Neuronal stem cell (in vitro differentiated cells): ENCODE data around the gene PIGP.

Source experiments
- DNase-seq: peaks from one replicate; pipeline ENCODE4 v3.0.0-alpha.2; 2013; ENCODE audit warnings: low spot score
- H2AFZ ChIP-seq: one replicate; pipeline ENCODE4 v1.6.1; 2013; ENCODE audit warnings: mild to moderate bottlenecking, low read length, inconsistent platforms
- H2AK5ac ChIP-seq: 2 replicates; pipeline ENCODE4 v1.6.1; 2013; ENCODE audit warnings: low read depth, mild to moderate bottlenecking, inconsistent platforms, low read length, moderate library complexity, mixed read lengths
- H2BK120ac ChIP-seq: 2 replicates; pipeline ENCODE4 v1.6.1; 2013; ENCODE audit warnings: low read depth, mild to moderate bottlenecking, inconsistent platforms, low read length, moderate library complexity, mixed read lengths
- H2BK12ac ChIP-seq: one replicate; pipeline ENCODE4 v1.6.1; 2013; ENCODE audit warnings: low read length, inconsistent platforms
- H2BK15ac ChIP-seq: 2 replicates; pipeline ENCODE4 v1.6.1; 2013; ENCODE audit warnings: mild to moderate bottlenecking, low read length, inconsistent platforms, mixed read lengths
- H2BK5ac ChIP-seq: one replicate; pipeline ENCODE4 v1.6.1; 2013; ENCODE audit warnings: inconsistent platforms, mild to moderate bottlenecking, low read length, moderate library complexity
- H3K14ac ChIP-seq: one replicate; pipeline ENCODE4 v1.6.1; 2013; ENCODE audit warnings: low read length, inconsistent platforms
- H3K18ac ChIP-seq: 2 replicates; pipeline ENCODE4 v1.6.1; 2013; ENCODE audit warnings: low read length, inconsistent platforms
- H3K23ac ChIP-seq: 2 replicates; pipeline ENCODE4 v1.6.1; 2013; ENCODE audit warnings: low read depth, mild to moderate bottlenecking, mixed read lengths, low read length, inconsistent platforms; ENCODE audit not compliant: poor library complexity
- H3K27ac ChIP-seq: replicated peaks from 3 replicates; pipeline ENCODE4 v1.5.1; 2013; ENCODE audit warnings: low read length, inconsistent platforms
- H3K27me3 ChIP-seq, 3 experiments: 2 replicates each; pipeline ENCODE4 v1.6.1; 2013; ENCODE audit warnings: low read length in 3 of 3, mild to moderate bottlenecking in 2 of 3, inconsistent platforms in 1 of 3, low read depth in 1 of 3, mixed read lengths in 1 of 3, moderate library complexity in 1 of 3; ENCODE audit not compliant: control insufficient read depth in 3 of 3, insufficient read depth in 3 of 3
- H3K36me3 ChIP-seq, 2 donors: replicated peaks in 1 of 2; 2 replicates each; pipeline ENCODE4 v1.6.1; 2013; ENCODE audit warnings: low read length in 2 of 2; ENCODE audit not compliant: control insufficient read depth in 2 of 2, insufficient read depth in 2 of 2
- H3K4ac ChIP-seq: 2 replicates; pipeline ENCODE4 v1.6.1; 2013; ENCODE audit warnings: inconsistent platforms, mild to moderate bottlenecking, low read length, moderate library complexity
- H3K4me1 ChIP-seq, 2 donors: 1 replicate in 1 of 2; 2 replicates in 1 of 2; pipeline ENCODE4 v1.6.1; 2013; ENCODE audit warnings: low read length in 2 of 2, low read depth in 1 of 2; ENCODE audit not compliant: control insufficient read depth in 2 of 2, insufficient read depth in 1 of 2
- H3K4me2 ChIP-seq: one replicate; pipeline ENCODE4 v1.6.1; 2013; ENCODE audit warnings: mild to moderate bottlenecking, low read length, inconsistent platforms; ENCODE audit not compliant: insufficient read depth, poor library complexity, severe bottlenecking
- H3K4me3 ChIP-seq, 2 donors: 2 replicates each; pipeline ENCODE4 v1.5.1; 2013; ENCODE audit warnings: low read length in 2 of 2, mild to moderate bottlenecking in 2 of 2, inconsistent platforms in 1 of 2, moderate library complexity in 1 of 2
- H3K79me1 ChIP-seq: one replicate; pipeline ENCODE4 v1.6.1; 2013; ENCODE audit warnings: low read depth, mild to moderate bottlenecking, inconsistent platforms, low read length, moderate library complexity
- H3K9ac ChIP-seq: one replicate; pipeline ENCODE4 v1.6.1; 2013; ENCODE audit warnings: mild to moderate bottlenecking, low read depth, low read length, inconsistent platforms; ENCODE audit not compliant: poor library complexity
- H3K9me3 ChIP-seq, 2 donors: replicated peaks in 1 of 2; 2 replicates each; pipeline versions ENCODE3 to v1.6.1; 2013; ENCODE audit warnings: low read length in 2 of 2, mild to moderate bottlenecking in 2 of 2, inconsistent platforms in 1 of 2, low read depth in 1 of 2, mixed read lengths in 1 of 2, moderate library complexity in 1 of 2; ENCODE audit not compliant: control insufficient read depth in 2 of 2, insufficient read depth in 1 of 2
- H4K8ac ChIP-seq: one replicate; pipeline ENCODE4 v1.6.1; 2013; ENCODE audit warnings: low read depth, mild to moderate bottlenecking, inconsistent platforms, low read length, moderate library complexity
- H4K91ac ChIP-seq: one replicate; pipeline ENCODE4 v1.6.1; 2013; ENCODE audit warnings: low read length, low read depth, mild to moderate bottlenecking, inconsistent platforms; ENCODE audit not compliant: poor library complexity
- WGBS, 2 donors: extraction: QIAGEN DNeasy Blood & Tissue Kit; methylation state at CpG; one replicate each; pipeline ENCODE4 v1.1.7; 2013; ENCODE audit warnings: missing lambda C conversion rate in 2 of 2, mixed read lengths in 1 of 2; ENCODE audit not compliant: insufficient read length in 2 of 2, insufficient replicate concordance in 1 of 2; ENCODE audit errors: extremely low coverage in 2 of 2; 5-methylcytosine and 5-hydroxymethylcytosine counted together

The PIGP gene

DNA sequence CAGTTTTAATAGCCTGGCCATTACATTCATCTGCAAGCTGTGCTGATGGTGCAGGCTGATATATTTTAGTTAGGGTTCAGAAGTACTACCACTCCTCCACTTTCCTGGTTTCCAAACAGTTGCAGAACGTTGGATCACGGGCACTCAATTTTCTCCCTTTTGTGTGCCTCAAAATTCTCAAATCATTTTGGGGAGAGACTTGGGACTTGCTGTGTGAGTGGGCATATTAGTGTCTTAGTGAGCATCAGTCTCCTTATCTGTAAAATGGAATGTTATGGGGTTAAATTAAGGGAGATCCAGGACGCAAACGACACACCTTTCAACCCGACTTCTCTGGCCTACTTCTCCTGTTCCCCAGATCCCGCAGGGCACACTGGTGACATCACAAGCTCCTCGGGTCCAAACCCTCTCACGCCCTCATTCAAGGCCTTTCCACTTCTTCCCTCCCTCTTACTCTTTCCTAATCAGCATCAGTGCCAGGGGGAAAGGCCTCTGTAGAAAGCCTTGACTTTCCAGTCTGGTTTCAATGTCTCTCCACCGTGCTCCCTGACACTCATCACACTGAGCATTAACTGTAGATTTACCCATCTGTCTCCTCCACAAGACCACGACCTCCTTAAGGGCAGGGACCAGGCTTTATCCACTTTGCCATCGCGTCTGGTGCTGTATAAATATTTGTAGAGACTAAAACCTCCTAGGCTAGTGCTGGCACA is 1.2 kb downstream of the PIGP start:
- H3K36me3 ChIP-seq, result peaks cover 3 to 35% of the 10 kb centered on the region in 2 donors
- H3K4me2 ChIP-seq, result peak overlapping the region; percentile 51
- no peak overlapping the region for H3K18ac ChIP-seq
- peaks cover 4 to 10% of the 10 kb centered on the region in 2 donors for H3K4me1 ChIP-seq
- DNase-seq, result no peak
- no peak overlapping the region for H2AK5ac ChIP-seq
- peaks cover 0 to 19% of the 10 kb centered on the region in 2 donors for H3K9me3 ChIP-seq
- no peak overlapping the region for H3K4ac ChIP-seq
- no peak overlapping the region for H2BK5ac ChIP-seq
- H3K27me3 ChIP-seq, result no peaks in the 10 kb centered on the region
- peak overlapping the region; percentile 91 for H2AFZ ChIP-seq
- H4K91ac ChIP-seq, result no peak overlapping the region
- no peak overlapping the region for H2BK15ac ChIP-seq
- WGBS, 2 donors, result no CpG with 5 or more reads among the region's 12 CpGs
- no peak overlapping the region for H3K14ac ChIP-seq
- H3K23ac ChIP-seq, result no peak overlapping the region
- no peak overlapping the region for H2BK12ac ChIP-seq
- no peak overlapping the region for H2BK120ac ChIP-seq
- no peak overlapping the region for H3K9ac ChIP-seq
- H4K8ac ChIP-seq, result no peak overlapping the region
- peak overlapping the region; percentile 92 for H3K27ac ChIP-seq
- H3K79me1 ChIP-seq, result peaks cover 9% of the 10 kb centered on the region
- H3K4me3 ChIP-seq, result peak overlapping the region; percentile 85 to 92

- Histone ChIP-seq H4K91ac (no peak overlapping the region), H3K4me3 (no peak overlapping the region), H2BK12ac (no peak overlapping the region), H3K4me2 (no peak overlapping the region), H3K9ac (no peak overlapping the region), H3K23ac (no peak overlapping the region), H2AK5ac (no peak overlapping the region), H3K27ac (no peak overlapping the region), H3K36me3 (peaks cover 3 to 55% of the 10 kb centered on the region in 2 donors), H3K4me1 (peaks cover 8 to 31% of the 10 kb centered on the region in 2 donors), H3K4ac (no peak overlapping the region), H3K27me3 (no peaks in the 10 kb centered on the region), H3K79me1 (no peaks in the 10 kb centered on the region), H3K18ac (no peak overlapping the region), H3K14ac (no peak overlapping the region), H2BK5ac (no peak overlapping the region), H2AFZ (no peak overlapping the region), H4K8ac (no peak overlapping the region), H2BK15ac (no peak overlapping the region), H3K9me3 (peaks cover 0 to 13% of the 10 kb centered on the region in 2 donors), H2BK120ac (no peak overlapping the region)
- DNase-seq, result no peak
- WGBS, 2 donors, result no CpG with 5 or more reads among the region's 9 CpGs
Measured at GRCh38 chr21:37065561-37066177, 7.2 kb downstream of the PIGP start.

DNA sequence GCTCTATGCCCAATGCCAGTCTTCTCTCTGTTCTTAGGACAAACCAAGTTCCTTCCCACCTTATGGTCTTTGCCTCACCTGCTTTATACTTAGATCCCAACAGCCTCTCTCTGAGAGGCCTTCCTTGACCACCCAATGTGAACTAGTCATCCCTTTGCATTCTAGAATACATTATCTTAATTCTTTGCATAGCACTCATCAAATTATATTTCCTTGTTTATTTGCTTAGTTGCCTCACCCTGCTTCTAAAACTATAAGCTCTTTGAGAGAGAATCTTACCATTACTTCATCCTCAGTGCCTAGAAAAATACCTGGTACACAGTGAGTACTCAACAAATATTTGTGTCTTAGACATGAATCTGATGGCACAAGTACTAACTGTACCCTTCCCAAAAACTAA is 8.0 kb downstream of the PIGP start:
- no peak overlapping the region for H3K27ac ChIP-seq
- H2BK5ac ChIP-seq, result no peak overlapping the region
- H2AFZ ChIP-seq, result no peak overlapping the region
- H3K4me3 ChIP-seq, result no peak overlapping the region
- H4K8ac ChIP-seq, result no peak overlapping the region
- no peaks in the 10 kb centered on the region for H3K27me3 ChIP-seq
- peaks cover 16 to 39% of the 10 kb centered on the region in 2 donors for H3K4me1 ChIP-seq
- H3K4ac ChIP-seq, result no peak overlapping the region
- H3K14ac ChIP-seq, result no peak overlapping the region
- H2AK5ac ChIP-seq, result no peak overlapping the region
- no peak overlapping the region for H2BK120ac ChIP-seq
- no peak overlapping the region for H4K91ac ChIP-seq
- no peak overlapping the region for H3K9ac ChIP-seq
- peaks cover 3 to 50% of the 10 kb centered on the region in 2 donors for H3K36me3 ChIP-seq
- no peak for DNase-seq
- H3K4me2 ChIP-seq, result no peak overlapping the region
- no peaks in the 10 kb centered on the region for H3K79me1 ChIP-seq
- no peak overlapping the region for H2BK12ac ChIP-seq
- H3K9me3 ChIP-seq, result peaks cover 0 to 13% of the 10 kb centered on the region in 2 donors
- H3K18ac ChIP-seq, result no peak overlapping the region
- H2BK15ac ChIP-seq, result no peak overlapping the region
- H3K23ac ChIP-seq, result no peak overlapping the region

GRCh38 chr21:37063433-37063832 is 9.4 kb downstream of the PIGP start:
- Histone ChIP-seq H3K79me1 (no peaks in the 10 kb centered on the region), H3K4me2 (no peak overlapping the region), H2BK15ac (no peak overlapping the region), H2BK120ac (no peak overlapping the region), H3K4ac (no peak overlapping the region), H2AFZ (no peak overlapping the region), H3K9me3 (peaks cover 1 to 5% of the 10 kb centered on the region in 2 donors), H3K27me3 (no peaks in the 10 kb centered on the region), H4K91ac (no peak overlapping the region), H4K8ac (no peak overlapping the region), H2BK12ac (no peak overlapping the region), H3K27ac (no peak overlapping the region), H3K14ac (no peak overlapping the region), H3K18ac (no peak overlapping the region), H3K4me1 (peaks cover 18 to 43% of the 10 kb centered on the region in 2 donors), H3K9ac (no peak overlapping the region), H3K4me3 (no peak overlapping the region), H3K36me3 (peaks cover under 1 to 36% of the 10 kb centered on the region in 2 donors), H3K23ac (no peak overlapping the region), H2BK5ac (no peak overlapping the region), H2AK5ac (no peak overlapping the region)
- WGBS, 2 donors, result no CpG with 5 or more reads among the region's 1 CpG
- no peak for DNase-seq
